HG03378 (cell line): Measurements from ENCODE around the gene KIDINS220.

Experiments
- ATAC-seq: cut with Tn5 transposase; IDR thresholded peaks from one replicate; pipeline ENCODE4 v1.9.1; 2021; ENCODE audit warnings: mild to moderate bottlenecking, moderate library complexity; ENCODE audit not compliant: unreplicated experiment

The KIDINS220 gene

GRCh38 chr2:8704906-8705305, 132.5 kb downstream of the KIDINS220 start:
- ATAC-seq: no peak

GRCh38 chr2:8701681-8702379, 135.6 kb downstream of the KIDINS220 start:
- ATAC-seq: no peak

GRCh38 chr2:8699839-8700238, 137.6 kb downstream of the KIDINS220 start:
- no peak for ATAC-seq

GRCh38 chr2:8697190-8697589, 140.2 kb downstream of the KIDINS220 start:
- ATAC-seq: no peak

GRCh38 chr2:8694737-8695136, 142.7 kb downstream of the KIDINS220 start:
- ATAC-seq: no peak

- no peak for ATAC-seq
Measured at GRCh38 chr2:8693157-8693821, 144.1 kb downstream of the KIDINS220 start.

DNA sequence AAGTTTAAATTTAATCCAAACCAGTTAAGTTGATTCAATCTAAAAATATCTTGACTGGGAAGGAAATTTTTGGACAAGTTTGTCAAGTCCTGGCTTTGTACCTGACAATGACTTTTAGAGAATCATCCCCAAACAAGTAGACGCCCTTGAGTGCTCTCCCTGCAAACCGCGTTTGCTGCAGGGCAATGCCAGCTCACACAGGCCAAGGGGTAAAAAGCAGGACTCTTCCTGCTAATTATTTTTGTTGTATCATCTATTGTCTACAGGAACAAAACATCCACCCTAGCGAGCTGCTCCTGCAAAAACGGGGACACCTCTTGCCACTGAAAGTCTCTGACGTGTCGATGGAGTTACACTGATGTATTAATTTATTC, 144.6 kb downstream of the KIDINS220 start:
- no peak for ATAC-seq

GRCh38 chr2:8691859-8692437, 145.5 kb downstream of the KIDINS220 start:
- no peak for ATAC-seq

DNA sequence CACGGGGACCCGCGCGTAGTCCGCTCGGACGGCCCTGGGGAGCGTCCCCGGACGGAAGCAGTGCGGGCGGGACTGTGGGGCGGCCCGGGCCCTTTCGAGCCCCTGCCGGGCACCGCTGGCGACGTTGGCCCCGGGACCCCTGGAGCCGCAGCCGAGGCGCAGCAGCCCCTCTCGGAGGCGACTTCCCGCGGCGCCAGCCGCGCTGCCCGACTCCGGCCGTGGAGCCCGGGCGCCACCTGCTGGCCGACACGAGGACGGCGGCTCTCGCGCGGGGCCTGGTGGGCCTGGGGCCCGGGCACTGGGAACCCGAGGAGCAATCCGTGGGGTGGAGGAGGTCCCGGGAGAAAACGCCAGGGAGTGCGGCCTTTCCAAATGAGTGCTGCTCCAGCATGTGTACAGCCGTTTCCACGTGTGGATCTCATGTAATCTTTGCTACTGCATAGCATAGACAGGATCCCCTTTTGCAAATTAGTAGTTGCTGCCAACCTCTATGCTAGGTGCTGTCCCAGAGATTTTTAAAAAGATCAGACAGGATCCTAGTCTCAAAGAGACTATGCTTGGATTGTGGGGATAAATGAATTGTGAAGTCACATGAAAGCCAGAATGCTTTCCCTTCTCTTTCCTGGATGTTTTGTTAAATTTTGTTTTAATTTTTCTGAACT, 151.6 kb downstream of the KIDINS220 start:
- no peak for ATAC-seq

- ATAC-seq: no peak
Measured at GRCh38 chr2:8684878-8685696, 152.3 kb downstream of the KIDINS220 start.

DNA sequence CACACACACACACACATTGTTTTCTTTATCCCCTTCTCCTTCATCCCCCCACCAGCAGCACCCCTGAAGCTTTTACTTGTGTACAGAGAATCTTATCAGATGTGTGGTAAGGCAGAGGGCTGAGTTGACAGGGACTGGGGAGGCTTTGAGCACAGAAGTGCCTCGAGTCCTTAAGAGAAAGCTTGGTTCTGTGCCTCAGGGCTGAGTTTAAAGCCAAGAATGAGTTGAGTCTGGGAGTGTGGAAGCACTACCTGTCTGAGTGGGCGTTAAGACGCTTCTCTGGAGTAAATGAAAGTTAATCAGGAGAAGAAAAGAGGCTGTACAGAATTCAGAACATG, 152.9 kb downstream of the KIDINS220 start:
- no peak for ATAC-seq

GRCh38 chr2:8682719-8683667, 154.4 kb downstream of the KIDINS220 start:
- ATAC-seq: no peak

- peak; percentile 54 for ATAC-seq
Measured at GRCh38 chr2:8681786-8682692, 155.4 kb downstream of the KIDINS220 start, which contains the start of gene ID2. Gene ID2 (plus strand): TSS chr2:8682056. CDS start chr2:8682166, 110 bp downstream.

DNA sequence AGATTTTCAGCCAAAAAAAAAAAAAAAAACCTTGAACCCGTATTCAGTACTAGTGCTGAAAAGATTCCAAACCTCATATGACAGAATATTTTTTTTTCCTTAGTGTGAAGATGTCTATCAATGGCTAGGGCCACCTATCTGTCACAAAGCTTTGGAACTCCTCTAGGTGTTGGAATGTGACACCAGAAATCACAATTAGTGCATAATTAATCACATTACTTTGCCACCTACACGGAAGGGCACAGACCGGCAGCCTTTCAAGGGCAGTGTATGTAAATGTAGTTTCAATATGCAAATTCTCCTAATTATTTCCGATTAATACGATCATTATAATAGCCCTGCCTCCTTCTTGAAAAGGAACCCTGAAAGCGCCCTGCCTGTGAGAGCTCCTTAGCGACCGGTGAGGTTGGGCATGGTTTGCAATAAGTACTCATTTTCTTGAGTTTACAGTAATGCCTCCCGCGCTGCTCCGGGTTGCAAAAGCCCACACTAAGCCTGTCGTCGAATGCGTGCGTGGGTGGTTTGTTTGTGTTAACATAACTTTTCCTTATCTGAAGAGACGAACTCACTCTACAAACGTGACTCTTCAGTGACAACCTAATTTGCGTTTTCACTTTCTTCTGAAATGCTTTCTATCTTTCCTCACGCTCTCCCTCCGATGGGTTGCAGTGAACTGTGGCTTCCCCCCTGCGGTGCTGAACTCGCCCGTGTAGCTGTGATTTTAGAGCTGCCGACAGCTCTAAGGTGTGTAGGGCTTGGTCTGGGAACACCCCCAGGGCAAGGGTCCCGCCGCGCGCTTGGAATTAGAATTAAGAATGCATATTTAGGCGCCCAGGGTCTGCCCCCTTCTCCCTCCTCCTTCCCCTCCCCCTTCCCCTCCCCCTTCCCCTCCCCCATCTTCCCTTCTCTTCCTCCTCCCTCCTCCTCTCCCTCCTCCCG, 156.3 kb downstream of the KIDINS220 start:
- no peak for ATAC-seq

GRCh38 chr2:8679827-8680731, 157.3 kb downstream of the KIDINS220 start:
- no peak for ATAC-seq

GRCh38 chr2:8679567-8679826, 157.9 kb downstream of the KIDINS220 start:
- no peak for ATAC-seq
